Nephron (organoid): ENCODE measurements around the gene NBEAL2.

ENCODE experiments used
- H3K27ac Mint-ChIP-seq, 3 experiments: 2 replicates each; pipeline ENCODE4 v1.8.0; 2020; ENCODE audit warnings: mixed read lengths in 3 of 3, mild to moderate bottlenecking in 2 of 3, moderate library complexity in 1 of 3
- H3K27me3 Mint-ChIP-seq: 2 replicates; pipeline ENCODE4 v1.8.0; 2021; ENCODE audit warnings: low read depth, mild to moderate bottlenecking, moderate library complexity, mixed read lengths
- H3K36me3 Mint-ChIP-seq: 2 replicates; pipeline ENCODE4 v1.8.0; 2020; ENCODE audit warnings: low read depth, mixed read lengths
- H3K4me1 Mint-ChIP-seq: 2 replicates; pipeline ENCODE4 v1.8.0; 2020; ENCODE audit warnings: mixed read lengths
- H3K4me3 Mint-ChIP-seq, 3 experiments: 2 replicates each; pipeline ENCODE4 v1.8.0; 2020; ENCODE audit warnings: mild to moderate bottlenecking in 3 of 3, mixed read lengths in 3 of 3, moderate library complexity in 2 of 3
- H3K9me3 Mint-ChIP-seq: 2 replicates; pipeline ENCODE4 v1.8.0; 2020; ENCODE audit warnings: mixed read lengths
- CTCF ChIP-seq, 3 experiments: fragments of 200-600 bp; sonication (generic); IDR thresholded peaks; one replicate each; pipeline ENCODE4 v1.5.0; 2021; ENCODE audit warnings: antibody characterized with exemption in 3 of 3; ENCODE audit not compliant: unreplicated experiment in 3 of 3

The NBEAL2 gene

GRCh38 chr3:46987319-46987742, 7.9 kb downstream of the NBEAL2 start:
- TF ChIP-seq CTCF (IDR thresholded peaks at IDR 0.05; ENCODE audit: unreplicated experiment in 3 of 3): no peak
- no peak overlapping the region for H3K27ac Mint-ChIP-seq
- no peak overlapping the region for H3K4me3 Mint-ChIP-seq
- no peaks in the 10 kb centered on the region for H3K9me3 Mint-ChIP-seq
- H3K27me3 Mint-ChIP-seq: peaks cover 5% of the 10 kb centered on the region
- H3K36me3 Mint-ChIP-seq: no peaks in the 10 kb centered on the region
- peaks cover 6% of the 10 kb centered on the region for H3K4me1 Mint-ChIP-seq

- Mint-ChIP-seq H3K36me3 (no peaks in the 10 kb centered on the region), H3K4me1 (peaks cover 6% of the 10 kb centered on the region), H3K27ac (no peak overlapping the region), H3K4me3 (no peak overlapping the region), H3K9me3 (no peaks in the 10 kb centered on the region), H3K27me3 (peaks cover 5% of the 10 kb centered on the region)
- TF ChIP-seq CTCF (IDR thresholded peaks at IDR 0.05; ENCODE audit: unreplicated experiment in 3 of 3): no peak
Observed at GRCh38 chr3:46987743-46988401, 8.4 kb downstream of the NBEAL2 start.

GRCh38 chr3:46988616-46989015, 9.2 kb downstream of the NBEAL2 start:
- TF ChIP-seq CTCF (IDR thresholded peaks at IDR 0.05; ENCODE audit: unreplicated experiment in 3 of 3): no peak
- Mint-ChIP-seq H3K9me3 (no peaks in the 10 kb centered on the region), H3K27me3 (peaks cover 5% of the 10 kb centered on the region), H3K27ac (no peak overlapping the region), H3K4me3 (no peak overlapping the region), H3K36me3 (no peaks in the 10 kb centered on the region), H3K4me1 (peaks cover 6% of the 10 kb centered on the region)

- no peak for TF ChIP-seq CTCF (IDR thresholded peaks at IDR 0.05; ENCODE audit: unreplicated experiment in 3 of 3)
- Mint-ChIP-seq H3K9me3 (no peaks in the 10 kb centered on the region), H3K4me1 (peaks cover 6% of the 10 kb centered on the region), H3K4me3 (no peak overlapping the region), H3K27ac (no peak overlapping the region), H3K27me3 (peaks cover 5% of the 10 kb centered on the region), H3K36me3 (no peaks in the 10 kb centered on the region)
Observed at GRCh38 chr3:46989146-46989810, 9.8 kb downstream of the NBEAL2 start.

GRCh38 chr3:46990573-46991374, 11.3 kb downstream of the NBEAL2 start:
- no peak for TF ChIP-seq CTCF (IDR thresholded peaks at IDR 0.05; ENCODE audit: unreplicated experiment in 3 of 3)
- H3K27ac Mint-ChIP-seq: no peak overlapping the region
- no peaks in the 10 kb centered on the region for H3K9me3 Mint-ChIP-seq
- peaks cover 5% of the 10 kb centered on the region for H3K27me3 Mint-ChIP-seq
- H3K36me3 Mint-ChIP-seq: no peaks in the 10 kb centered on the region
- H3K4me1 Mint-ChIP-seq: peaks cover 6% of the 10 kb centered on the region
- no peak overlapping the region for H3K4me3 Mint-ChIP-seq
